ENCODE measurements around the gene DIAPH2. TPM values are rescaled to one million over a fixed set of nuclear protein-coding genes. Genes with fewer than 3 reads are reported as not detected.

The DIAPH2 gene
- total RNA-seq, 1 donor from 2014 or later: 33.0 TPM

GRCh38 chrX:97309487-97310116, 625.0 kb downstream of the DIAPH2 start:
- DNase-seq: no peak

GRCh38 chrX:97310373-97310772, 625.7 kb downstream of the DIAPH2 start:
- DNase-seq: no peak

- DNase-seq: no peak
Measured at GRCh38 chrX:97311066-97311778, 626.6 kb downstream of the DIAPH2 start.

- DNase-seq: no peak
Measured at GRCh38 chrX:97314345-97314744, 629.7 kb downstream of the DIAPH2 start.

GRCh38 chrX:97315939-97316338, 631.3 kb downstream of the DIAPH2 start:
- DNase-seq: no peak

- DNase-seq: no peak
Measured at GRCh38 chrX:97320305-97320704, 635.7 kb downstream of the DIAPH2 start.

- DNase-seq: no peak
Measured at GRCh38 chrX:97322401-97322800, 637.8 kb downstream of the DIAPH2 start.

- DNase-seq: no peak
Measured at GRCh38 chrX:97326456-97326855, 641.8 kb downstream of the DIAPH2 start.

- DNase-seq: no peak
Measured at GRCh38 chrX:97328853-97329390, 644.3 kb downstream of the DIAPH2 start.

- no peak for DNase-seq
Measured at GRCh38 chrX:97330151-97330550, 645.5 kb downstream of the DIAPH2 start.

- no peak for DNase-seq
Measured at GRCh38 chrX:97332963-97333362, 648.3 kb downstream of the DIAPH2 start.

- DNase-seq: no peak
Measured at GRCh38 chrX:97334850-97335249, 650.2 kb downstream of the DIAPH2 start.

- no peak for DNase-seq
Measured at GRCh38 chrX:97344724-97345123, 660.1 kb downstream of the DIAPH2 start.

- DNase-seq: no peak
Measured at GRCh38 chrX:97358941-97359340, 674.3 kb downstream of the DIAPH2 start.

- no peak for DNase-seq
Measured at GRCh38 chrX:97363843-97364242, 679.2 kb downstream of the DIAPH2 start.

- no peak for DNase-seq
Measured at GRCh38 chrX:97366237-97366636, 681.6 kb downstream of the DIAPH2 start.

- no peak for DNase-seq
Measured at GRCh38 chrX:97367125-97367524, 682.5 kb downstream of the DIAPH2 start.

GRCh38 chrX:97369947-97370346, 685.3 kb downstream of the DIAPH2 start:
- no peak for DNase-seq

- no peak for DNase-seq
Measured at GRCh38 chrX:97372001-97372766, 687.5 kb downstream of the DIAPH2 start.

- no peak for DNase-seq
Measured at GRCh38 chrX:97374266-97374665, 689.6 kb downstream of the DIAPH2 start.

GRCh38 chrX:97380200-97380599, 695.6 kb downstream of the DIAPH2 start:
- DNase-seq: no peak

- no peak for DNase-seq
Measured at GRCh38 chrX:97384685-97385084, 700.0 kb downstream of the DIAPH2 start.

- no peak for DNase-seq
Measured at GRCh38 chrX:97387004-97387403, 702.4 kb downstream of the DIAPH2 start.

Measured in tongue (tissue), 2 donors.